Measurements from ENCODE around the gene HIP1. TPM values are rescaled to one million over a fixed set of nuclear protein-coding genes. Genes with fewer than 3 reads are reported as not detected.

The HIP1 gene
- total RNA-seq, 1 donor from 2014 or later = 7.9 TPM

GRCh38 chr7:75757860-75758259, 19.1 kb upstream of the HIP1 start:
- CTCF ChIA-PET = no interaction called here
- no peak overlapping the region for H3K4me3 Mint-ChIP-seq

GRCh38 chr7:75756991-75757676, 18.4 kb upstream of the HIP1 start:
- CTCF ChIA-PET = interaction anchor here (0.7 kb wide), 1 partner anchor 292 kb away, joined by 3 read pairs; no protein-coding TSS in a partner anchor

More at GRCh38 chr7:75757860-75758259, 19.1 kb upstream of the HIP1 start:
- POLR2A ChIA-PET = no interaction called here
- TF ChIP-seq CTCF (IDR thresholded peaks at IDR 0.05) = no peak
- no peaks in the 10 kb centered on the region for H3K36me3 Mint-ChIP-seq (ENCODE audit: low read depth)
- peaks cover 6% of the 10 kb centered on the region for H3K4me1 Mint-ChIP-seq
- ATAC-seq (ENCODE audit: low read depth) (no peak), DNase-seq (no peak)
- H3K27me3 Mint-ChIP-seq = no peaks in the 10 kb centered on the region
- H3K9me3 Mint-ChIP-seq = no peaks in the 10 kb centered on the region
- intact Hi-C loops (cut with micrococcal nuclease) = no loop called here
- no peak overlapping the region for H3K27ac Mint-ChIP-seq

GRCh38 chr7:75756206-75756990, 17.7 kb upstream of the HIP1 start:
- POLR2A ChIA-PET = interaction anchor here (0.7 kb wide), 1 partner anchor 60 kb away, joined by 6 read pairs; no protein-coding TSS in a partner anchor
- DNase-seq = no peak
- Mint-ChIP-seq H3K27ac (no peak overlapping the region), H3K9me3 (no peaks in the 10 kb centered on the region), H3K4me1 (peaks cover 3% of the 10 kb centered on the region), H3K4me3 (no peak overlapping the region), H3K36me3 (ENCODE audit: low read depth) (no peaks in the 10 kb centered on the region), H3K27me3 (no peaks in the 10 kb centered on the region)
- ATAC-seq (ENCODE audit: low read depth) = no peak
- CTCF ChIA-PET = no interaction called here
- TF ChIP-seq CTCF (IDR thresholded peaks at IDR 0.05) = no peak
- intact Hi-C loops (cut with micrococcal nuclease) = no loop called here

More at GRCh38 chr7:75756991-75757676, 18.4 kb upstream of the HIP1 start:
- peak; percentile 37 for ATAC-seq (ENCODE audit: low read depth)
- H3K4me3 Mint-ChIP-seq = no peak overlapping the region
- no peak for DNase-seq
- H3K4me1 Mint-ChIP-seq = peaks cover 3% of the 10 kb centered on the region
- no peaks in the 10 kb centered on the region for H3K36me3 Mint-ChIP-seq (ENCODE audit: low read depth)
- H3K27ac Mint-ChIP-seq = no peak overlapping the region
- intact Hi-C loops (cut with micrococcal nuclease) = no loop called here
- H3K27me3 Mint-ChIP-seq = no peaks in the 10 kb centered on the region
- no peak for TF ChIP-seq CTCF (IDR thresholded peaks at IDR 0.05)
- POLR2A ChIA-PET = interaction anchor here (0.6 kb wide), 2 partner anchors 18 to 31 kb away, joined by 3 read pairs; no protein-coding TSS in a partner anchor
- no peaks in the 10 kb centered on the region for H3K9me3 Mint-ChIP-seq

- Mint-ChIP-seq H3K4me3 (no peak overlapping the region), H3K27me3 (no peaks in the 10 kb centered on the region), H3K4me1 (peaks cover 35% of the 10 kb centered on the region), H3K9me3 (no peaks in the 10 kb centered on the region), H3K27ac (no peak overlapping the region), H3K36me3 (ENCODE audit: low read depth) (peaks cover 2% of the 10 kb centered on the region)
- DNase-seq (no peak), ATAC-seq (ENCODE audit: low read depth) (no peak)
- ChIA-PET CTCF (no interaction called here), POLR2A (interaction anchor here (0.6 to 1.2 kb wide), 2 partner anchors 81 to 1658 kb away, joined by 3 to 7 read pairs; no protein-coding TSS in a partner anchor)
- intact Hi-C loops (cut with micrococcal nuclease) = no loop called here
- TF ChIP-seq CTCF (IDR thresholded peaks at IDR 0.05) = no peak
These were observed 4.7 kb upstream of the HIP1 start for GRCh38 chr7:75743455-75743859.
